ENCODE data around the gene ABCA8.

- TF ChIP-seq RFX5 (IDR thresholded peaks at IDR 0.05; ENCODE audit: borderline replicate concordance, low read depth, low read length) (no peak), CTCF (IDR thresholded peaks at IDR 0.05; ENCODE audit: control extremely low read depth in 1 of 3, insufficient read depth in 1 of 3, low read depth in 1 of 3, low read length in 3 of 3) (no peak), POLR2A (IDR thresholded peaks at IDR 0.05; ENCODE audit: control extremely low read depth in 1 of 2, low read depth in 2 of 2, low read length in 2 of 2) (no peak), MAX (IDR thresholded peaks at IDR 0.05) (no peak), EZH2 (IDR thresholded peaks at IDR 0.05; ENCODE audit: low read depth, low read length, severe bottlenecking) (no peak), FOSL1 (IDR thresholded peaks at IDR 0.05; ENCODE audit: insufficient read depth, low read depth, low read length) (no peak), TAF1 (IDR thresholded peaks at IDR 0.05; ENCODE audit: low read depth, low read length) (no peak), KDM5A (IDR thresholded peaks at IDR 0.05; ENCODE audit: low read length) (no peak), E2F6 (IDR thresholded peaks at IDR 0.05) (no peak), POLR2AphosphoS5 (IDR thresholded peaks at IDR 0.05; ENCODE audit: low read depth, low read length) (no peak), TEAD4 (IDR thresholded peaks at IDR 0.05; ENCODE audit: low read depth, low read length) (no peak)
Measured at GRCh38 chr17:68824707-68825106, 130.5 kb downstream of the ABCA8 start.
